Gastroesophageal sphincter (tissue), 3 donors: ENCODE measurements around the gene PDE5A.
"Not testable (repeated sequence)": the region's sequence is repeated elsewhere in the genome, so short reads cannot be mapped to it uniquely, and the experiment has no call there.

Experiments
- CTCF ChIP-seq, 4 experiments: fragments of 200-600 bp in 2 of 4; fragments of 450-650 bp in 2 of 4; sonication (generic) in 1 of 4; IDR thresholded peaks; one replicate each; pipeline ENCODE4 v1.5.1; 2017 to 2019; ENCODE audit warnings: antibody characterized with exemption in 4 of 4, mild to moderate bottlenecking in 2 of 4, moderate library complexity in 2 of 4
- EP300 ChIP-seq: sonication (generic); formaldehyde crosslinking; IDR thresholded peaks from one replicate; pipeline ENCODE4 v1.6.1; 2017; ENCODE audit warnings: antibody characterized with exemption, mild to moderate bottlenecking
- POLR2A ChIP-seq, 2 donors: fragments of 450-650 bp; IDR thresholded peaks; one replicate each; pipeline ENCODE4 v1.6.1; 2017; ENCODE audit warnings: antibody characterized with exemption in 2 of 2, mild to moderate bottlenecking in 2 of 2, moderate library complexity in 1 of 2
- POLR2AphosphoS5 ChIP-seq: sonication (generic); formaldehyde crosslinking; IDR thresholded peaks from one replicate; pipeline ENCODE4 v1.6.1; 2017; ENCODE audit warnings: antibody characterized with exemption

- TF ChIP-seq CTCF (IDR thresholded peaks at IDR 0.05) (peak in 3 of 4 experiments; percentile 28 to 54 (median 36)), POLR2AphosphoS5 (peak; percentile 84), POLR2A (IDR thresholded peaks at IDR 0.05) (peak; percentile 51 to 88)
- not testable (repeated sequence) for TF ChIP-seq EP300
Measured at GRCh38 chr4:119454491-119455270, 173.9 kb downstream of the PDE5A start.
